Nucleus accumbens (tissue), 56 donors: ENCODE results near the gene NAXD.
"Not testable (repeated sequence)": the region's sequence is repeated elsewhere in the genome, so short reads cannot be mapped to it uniquely, and the experiment has no call there.

Experiments
- DNase-seq, 56 donors: peaks; one replicate each; lab custom pipeline; 2025; lab: John Stamatoyannopoulos, UW

NAXD gene

DNA sequence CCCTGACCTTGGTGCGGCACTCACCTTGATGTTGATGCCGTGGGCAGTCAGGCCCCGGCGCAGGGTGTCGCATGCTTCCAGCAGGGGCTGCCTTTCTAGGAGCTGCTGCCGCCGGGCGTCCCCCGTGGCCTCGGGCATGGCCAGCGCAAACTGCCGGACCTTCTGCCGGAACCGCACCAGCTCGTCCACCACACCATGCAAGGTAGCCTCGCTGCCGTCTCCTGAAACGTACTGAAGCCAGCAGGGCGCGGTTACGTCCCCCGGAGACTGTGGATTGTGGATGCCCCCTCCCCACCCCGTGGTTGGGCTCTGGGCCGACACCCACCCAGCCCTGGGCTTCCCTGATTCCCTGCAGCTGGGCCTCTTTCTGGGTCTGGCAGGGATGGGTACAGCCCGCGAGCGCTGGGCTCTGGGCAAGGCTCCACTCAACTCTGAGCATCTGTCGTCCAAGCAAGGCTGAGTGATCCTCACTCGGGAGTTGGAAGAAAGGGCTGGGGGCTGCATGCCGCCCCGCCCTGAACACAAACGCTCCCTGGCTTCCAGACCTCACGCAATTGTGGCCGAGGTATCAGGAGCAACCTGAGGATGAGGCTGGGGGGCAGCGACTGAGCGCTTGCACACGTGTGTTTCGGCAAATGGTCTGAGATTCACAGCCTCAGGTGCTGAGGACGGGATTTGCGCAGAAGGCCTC is 27.1 kb downstream of the NAXD start:
- DNase-seq, result no peak

DNA sequence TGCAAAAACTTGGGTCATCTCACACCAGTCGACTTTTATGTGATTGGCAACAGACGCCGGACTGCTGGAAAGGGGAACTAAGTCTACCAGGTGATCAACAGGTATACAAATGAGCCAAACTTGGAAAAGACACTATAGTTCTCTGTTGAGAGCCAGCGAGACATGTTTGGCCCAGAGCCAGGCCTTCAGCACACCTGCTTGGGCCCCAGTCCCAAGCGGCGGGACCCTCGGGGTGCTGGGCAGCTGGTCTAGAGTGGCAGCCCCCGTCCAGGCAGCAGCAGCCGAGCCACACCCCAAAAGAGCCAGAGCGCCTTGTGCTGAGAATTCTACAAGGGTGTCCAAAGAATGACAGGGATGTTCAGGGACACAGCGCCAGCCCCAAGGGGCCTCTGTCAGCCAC is 28.0 kb downstream of the NAXD start:
- DNase-seq, result no peak

DNA sequence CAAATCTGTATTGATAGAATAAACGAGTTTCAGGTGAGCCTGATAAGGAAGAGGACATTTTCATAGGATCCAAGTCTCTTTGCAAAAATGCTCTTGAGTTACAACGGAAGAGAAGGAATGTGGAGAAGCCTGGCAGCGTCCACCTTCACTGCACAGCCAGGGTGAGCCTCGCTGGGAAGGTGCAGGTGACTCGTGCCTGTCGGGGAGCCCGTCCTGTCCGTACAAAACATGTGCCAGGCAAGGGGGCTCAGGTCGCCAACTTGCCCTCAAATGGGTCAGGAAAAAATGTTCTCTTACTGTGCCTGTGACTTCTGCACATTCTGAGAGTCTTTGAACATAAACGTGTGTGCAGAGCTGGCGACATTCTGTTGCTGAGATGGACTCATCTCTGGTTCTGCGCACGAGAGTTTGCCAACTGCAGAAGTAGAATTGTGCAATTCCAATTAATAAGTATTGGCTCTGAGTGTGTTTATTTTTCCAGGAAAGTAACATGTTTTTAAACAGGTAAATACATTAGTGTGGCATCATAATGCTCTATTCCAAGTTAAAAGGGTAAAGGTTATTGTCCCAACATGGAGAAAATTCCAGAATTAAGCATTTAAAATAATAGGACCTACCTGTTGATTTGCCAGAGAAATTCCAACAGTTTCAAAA is 28.6 kb downstream of the NAXD start:
- DNase-seq, result no peak

DNA sequence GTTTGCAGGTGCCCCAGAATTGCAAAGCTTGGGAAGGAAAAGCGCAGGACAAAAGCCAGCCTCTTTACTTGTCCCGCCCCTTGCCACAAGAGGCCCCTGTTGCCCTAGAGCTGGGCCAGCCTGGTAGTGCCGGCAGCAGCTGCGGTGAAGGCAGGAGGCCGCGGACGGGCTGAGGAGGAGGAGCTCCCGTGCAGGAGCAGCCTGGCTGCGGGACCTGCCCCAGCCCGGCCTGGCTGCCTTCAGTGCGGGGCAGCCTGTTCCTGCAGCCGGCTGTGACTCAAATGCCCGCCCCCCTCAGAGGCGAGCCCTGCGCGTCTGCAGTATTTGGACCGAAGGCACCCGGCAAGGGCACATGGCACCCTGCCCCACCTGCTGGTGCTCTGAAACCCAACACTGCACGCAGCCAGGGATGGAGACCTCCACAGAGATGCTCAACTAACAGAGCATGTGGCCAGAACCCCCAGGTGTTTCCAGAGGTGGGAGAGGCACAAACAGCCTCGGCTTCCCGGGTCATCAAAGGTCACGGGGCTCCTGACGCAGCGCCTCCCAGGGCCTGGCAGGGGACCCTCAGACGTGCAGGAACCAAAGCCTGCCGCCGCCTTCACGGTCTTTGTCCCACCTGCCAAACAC is 29.7 kb downstream of the NAXD start:
- DNase-seq, result peak in 44 of 56 donors; percentile 13 to 75 (median 42)

DNA sequence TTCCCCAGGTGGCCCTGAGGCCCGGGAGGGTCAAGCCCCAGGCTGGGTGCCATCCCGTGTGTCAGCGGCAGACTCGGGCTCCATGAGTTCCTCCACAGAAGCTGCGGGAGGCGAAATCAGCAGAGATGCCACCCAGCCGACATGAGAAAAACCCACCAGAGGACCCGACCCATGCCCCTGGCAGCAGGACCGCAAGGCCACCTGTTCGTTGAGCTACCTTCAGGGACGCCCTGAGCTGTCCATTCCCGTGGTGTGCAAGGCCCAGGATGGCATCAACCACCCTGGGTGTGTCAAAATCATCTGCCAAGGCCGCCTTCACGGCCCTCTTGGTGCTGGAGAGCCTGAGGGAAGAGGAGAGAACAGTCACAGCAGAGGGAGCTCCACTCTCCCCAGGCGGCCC is 30.4 kb downstream of the NAXD start:
- DNase-seq, result no peak

DNA sequence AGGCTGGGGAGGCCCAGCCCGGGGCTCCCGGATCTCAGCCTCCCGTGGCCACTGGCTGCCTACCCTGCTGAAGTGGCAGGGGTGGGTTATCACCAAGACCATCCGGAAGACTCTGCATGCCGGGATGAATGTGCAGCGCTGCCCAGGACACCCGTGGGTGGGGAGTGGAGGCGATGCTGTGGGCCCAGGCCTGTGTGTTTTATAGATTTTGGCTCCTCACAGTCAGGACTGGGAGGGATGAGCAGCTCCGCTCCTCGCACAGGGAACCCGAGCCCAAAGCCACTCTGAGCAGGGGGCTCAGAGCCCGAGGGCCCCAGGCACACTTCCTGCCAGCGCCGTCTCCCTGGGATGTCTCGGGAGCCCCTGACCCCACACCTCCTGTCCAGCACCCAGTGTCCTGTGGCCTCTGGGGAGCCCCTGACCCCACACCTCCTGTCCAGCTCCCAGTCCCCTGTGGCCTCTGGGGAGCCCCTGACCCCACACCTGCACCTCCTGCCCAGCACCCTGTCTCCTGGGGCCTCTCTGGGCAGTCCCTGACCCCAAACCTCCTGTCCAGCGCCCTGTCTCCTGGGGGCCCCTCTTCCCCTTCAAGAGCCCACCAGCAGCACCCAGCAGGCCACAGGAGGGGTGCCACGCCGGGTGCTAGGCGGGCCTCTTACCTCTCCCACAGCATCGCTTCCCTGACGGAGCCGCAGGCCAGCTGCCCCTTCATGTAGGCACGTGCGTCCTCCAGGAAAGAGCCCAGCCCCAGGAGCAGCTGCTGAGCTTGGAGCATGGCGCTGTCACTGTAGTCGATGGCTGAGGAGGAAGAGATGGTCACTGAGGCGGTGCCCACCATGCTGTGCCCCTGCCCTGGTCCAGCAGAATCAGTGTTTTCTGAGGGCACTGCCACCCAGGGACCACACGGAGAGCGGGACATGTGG is 31.4 kb downstream of the NAXD start:
- DNase-seq, result no peak

DNA sequence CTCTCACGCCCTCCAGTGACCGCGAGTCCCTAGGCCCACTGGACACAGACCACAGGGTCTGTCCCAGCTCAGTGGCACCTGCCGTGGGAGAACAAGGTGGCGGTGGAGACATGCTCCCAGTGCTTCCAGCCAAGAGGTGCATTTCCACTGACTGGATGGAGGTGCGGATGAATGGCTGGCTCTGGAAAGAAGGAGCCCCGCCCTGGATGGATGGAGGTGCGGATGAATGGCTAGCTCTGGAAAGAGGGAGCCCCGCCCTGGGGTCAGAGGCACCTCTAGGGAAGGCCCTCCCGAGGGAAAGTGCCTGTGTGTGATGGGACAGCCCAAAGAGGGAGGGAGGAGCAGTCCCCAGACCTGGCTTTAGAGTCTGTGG is 32.0 kb downstream of the NAXD start:
- DNase-seq, result no peak

DNA sequence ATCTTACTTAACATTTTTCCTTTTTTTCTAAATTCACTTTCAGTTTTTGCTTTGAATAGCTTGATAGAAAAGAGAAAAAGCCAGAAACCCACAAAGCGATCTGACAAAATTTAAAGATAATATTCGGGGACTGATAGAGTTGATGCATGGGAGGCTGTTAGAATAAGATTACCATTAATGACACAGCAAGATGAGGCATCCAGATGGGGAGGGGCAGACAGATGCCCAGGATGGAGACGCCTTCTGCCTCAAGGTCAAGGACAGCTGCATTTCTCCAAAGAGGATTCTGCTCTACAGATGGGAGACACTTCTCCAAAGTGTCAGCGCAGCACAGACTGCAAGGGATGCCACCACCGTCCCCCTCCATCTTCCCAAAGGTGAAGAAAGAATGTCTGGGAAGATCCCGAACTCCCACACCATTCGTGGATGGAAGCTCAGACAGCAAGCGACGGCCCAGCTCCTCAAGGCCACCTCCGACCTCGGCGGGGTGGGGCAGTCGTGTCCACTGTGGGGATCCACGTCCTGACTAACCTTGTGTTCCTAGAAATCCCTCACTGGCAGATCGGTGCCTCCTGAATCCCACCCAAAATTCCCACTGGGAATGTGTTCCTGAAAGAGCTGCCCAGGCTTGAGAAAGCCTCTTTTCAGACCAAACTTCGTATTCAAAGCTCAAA is 32.9 kb downstream of the NAXD start:
- DNase-seq, result no peak

DNA sequence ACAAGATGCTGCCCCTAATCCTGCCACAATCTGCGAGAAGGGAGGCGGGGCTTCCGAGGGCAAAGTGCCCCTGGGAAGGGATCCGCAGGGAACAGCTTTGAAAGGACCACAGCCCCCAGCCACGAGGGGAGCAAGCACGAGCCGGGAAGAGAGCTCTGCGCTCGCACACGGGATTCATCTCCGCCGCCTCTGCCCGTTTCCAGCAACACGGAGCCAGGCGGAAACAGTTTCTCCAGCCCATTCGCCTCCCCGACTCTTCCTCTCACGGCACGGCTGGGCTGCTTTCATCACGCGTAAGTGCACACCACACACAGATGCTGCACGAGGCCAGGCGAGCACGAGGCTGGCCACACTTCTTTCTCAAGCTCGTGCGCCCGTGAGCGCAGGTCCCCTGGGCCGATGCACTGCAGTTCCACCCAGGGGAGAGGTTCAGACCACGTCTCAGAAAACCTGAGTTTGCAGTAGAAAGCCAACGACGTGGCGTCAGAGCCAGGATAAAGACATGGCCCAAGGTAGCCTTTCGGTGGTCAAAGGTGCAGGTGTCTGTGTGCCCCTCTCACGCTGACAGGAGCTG is 33.6 kb downstream of the NAXD start:
- DNase-seq, result no peak

DNA sequence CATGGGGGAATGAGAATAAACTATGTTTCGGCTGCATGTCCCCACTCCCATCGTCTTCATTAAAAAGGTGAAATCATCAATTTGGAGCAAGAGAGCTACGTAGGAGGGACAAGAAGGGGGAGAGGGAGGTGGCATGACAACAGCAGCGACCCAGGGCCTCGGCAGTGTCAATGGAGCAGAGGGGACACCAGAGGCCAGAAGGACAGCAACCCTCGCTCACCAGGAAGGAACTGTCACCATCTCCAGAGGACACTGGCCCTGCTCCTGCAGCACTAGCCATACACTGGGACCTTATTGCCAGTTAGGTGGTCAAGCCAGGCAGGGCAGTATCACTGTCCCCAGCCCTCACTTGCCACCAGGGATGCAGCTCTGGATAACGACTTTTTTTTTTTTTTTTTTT is 34.2 kb downstream of the NAXD start:
- no peak for DNase-seq

DNA sequence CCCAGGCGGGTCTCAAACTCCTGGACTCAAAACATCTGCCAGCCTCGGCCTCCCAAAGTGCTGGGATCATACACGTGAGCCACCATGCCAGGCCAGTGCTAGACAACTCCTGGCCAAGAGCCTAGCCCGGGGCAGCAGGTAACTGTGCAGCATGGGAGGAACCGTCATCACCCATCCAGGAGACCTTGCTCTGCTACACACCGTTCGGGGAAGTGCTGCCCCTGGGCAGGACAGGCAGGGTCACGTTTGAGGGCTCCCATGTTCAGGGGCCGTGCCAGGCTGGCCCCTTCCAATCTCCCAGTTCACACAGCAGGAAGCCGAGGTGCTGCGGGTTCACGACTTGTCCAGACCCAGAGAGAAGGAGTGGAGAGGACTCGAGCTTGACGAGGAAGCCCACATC is 35.1 kb downstream of the NAXD start:
- DNase-seq, result no peak

DNA sequence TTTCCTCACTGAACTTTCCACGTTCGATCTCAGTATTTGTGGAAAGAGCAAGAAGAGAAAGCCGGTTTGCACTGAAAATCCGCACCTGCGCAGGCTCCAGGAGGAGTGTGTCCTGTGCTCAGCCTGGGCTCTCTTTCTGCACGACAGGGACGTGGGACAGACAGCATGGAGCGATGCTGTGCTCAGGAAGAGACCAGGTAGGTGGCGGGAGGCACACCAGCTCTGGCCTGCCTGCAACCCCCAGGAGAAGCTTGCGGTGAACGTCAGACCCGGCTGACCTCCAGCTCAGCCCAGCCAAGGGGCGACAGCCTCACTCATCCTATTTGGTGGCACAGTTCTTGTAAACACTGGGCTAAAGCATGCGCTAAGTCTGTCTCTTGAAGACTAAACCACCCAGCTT is 35.9 kb downstream of the NAXD start:
- DNase-seq, result no peak

DNA sequence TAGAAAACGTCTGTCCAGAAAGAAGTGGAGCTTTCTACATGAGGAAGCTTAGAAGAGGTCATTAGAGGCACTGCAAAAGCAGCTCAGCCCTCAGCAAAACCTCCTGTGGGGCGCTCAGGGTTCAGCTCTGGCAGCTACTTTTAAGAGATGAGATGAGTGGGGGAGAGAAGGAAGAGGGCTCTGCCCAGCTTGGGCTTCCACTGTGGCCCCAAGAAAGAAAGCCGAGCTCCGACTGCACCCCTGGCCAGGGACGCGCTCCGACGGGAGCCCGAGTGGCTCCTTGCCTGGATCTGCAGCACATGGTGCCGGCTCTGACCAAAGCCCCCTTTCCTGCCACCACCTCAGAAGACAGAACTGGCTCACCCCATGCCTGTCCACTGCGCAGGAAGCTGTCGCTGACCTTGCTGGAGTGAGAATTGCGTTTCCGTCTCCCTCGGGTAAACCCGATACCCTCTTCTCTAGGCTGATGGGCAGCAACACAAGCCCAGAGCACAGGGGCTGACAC is 36.4 kb downstream of the NAXD start:
- no peak for DNase-seq

DNA sequence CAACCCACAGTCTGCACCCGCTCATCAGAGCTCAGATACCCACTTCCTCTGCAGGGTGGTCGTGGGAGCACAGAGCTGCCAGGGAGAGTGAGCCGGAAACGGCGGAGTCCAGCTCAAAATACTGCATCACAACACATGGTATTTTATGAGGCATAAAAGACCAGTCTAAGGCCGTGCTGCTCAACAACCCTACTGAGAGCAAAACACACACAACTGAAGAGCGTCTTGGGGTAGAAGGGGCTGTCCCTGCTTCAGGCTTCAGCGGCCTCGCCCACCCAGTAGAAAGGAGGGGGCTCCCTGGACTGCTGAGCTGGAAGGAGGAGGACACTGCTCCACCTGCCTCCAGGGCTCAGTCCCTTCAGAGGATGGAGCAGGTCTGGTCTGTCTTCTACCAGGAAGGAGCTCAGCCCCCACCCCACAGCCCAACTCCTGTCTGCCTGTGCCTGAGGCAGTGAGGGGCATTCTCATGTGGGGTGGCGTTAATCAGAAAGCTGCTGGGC is 36.9 kb downstream of the NAXD start:
- DNase-seq, result no peak

DNA sequence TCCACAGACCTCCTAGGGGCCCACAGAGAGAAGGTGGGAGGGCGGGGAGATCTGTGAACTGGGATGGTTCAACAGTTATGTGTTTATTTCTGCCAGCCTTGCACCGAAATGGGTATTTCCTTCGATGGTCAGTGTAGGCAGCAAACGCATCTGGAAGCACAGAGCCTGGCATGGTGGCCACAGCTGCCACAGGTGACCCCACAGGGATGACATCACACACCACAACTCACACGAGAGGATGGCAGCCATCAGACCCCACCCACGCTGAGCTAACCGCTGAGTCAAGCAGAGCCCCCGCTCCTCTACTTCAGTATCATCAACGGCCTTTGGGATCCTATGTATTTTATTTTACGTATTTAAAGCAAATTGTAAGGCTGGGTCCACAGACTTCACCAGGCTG is 37.4 kb downstream of the NAXD start:
- DNase-seq, result no peak

DNA sequence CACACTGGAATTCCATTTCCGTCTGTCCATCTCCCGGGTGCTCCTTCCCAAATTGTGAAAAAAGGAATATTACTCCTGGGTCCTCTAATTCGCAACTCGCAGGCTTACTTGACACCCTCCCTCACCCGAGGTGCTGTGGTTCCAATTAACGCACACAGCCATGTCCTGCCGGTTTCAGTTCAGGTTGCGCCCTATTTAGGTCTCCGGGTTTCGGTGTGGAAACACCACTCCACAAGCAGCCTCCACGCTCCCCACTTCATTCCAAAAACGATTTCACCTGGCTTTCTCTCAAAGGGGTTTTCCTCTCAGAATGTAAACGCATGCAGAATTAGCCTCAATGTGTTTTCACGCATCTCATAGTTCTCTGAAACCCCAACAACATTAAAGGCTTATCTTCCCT is 37.9 kb downstream of the NAXD start:
- no peak for DNase-seq

DNA sequence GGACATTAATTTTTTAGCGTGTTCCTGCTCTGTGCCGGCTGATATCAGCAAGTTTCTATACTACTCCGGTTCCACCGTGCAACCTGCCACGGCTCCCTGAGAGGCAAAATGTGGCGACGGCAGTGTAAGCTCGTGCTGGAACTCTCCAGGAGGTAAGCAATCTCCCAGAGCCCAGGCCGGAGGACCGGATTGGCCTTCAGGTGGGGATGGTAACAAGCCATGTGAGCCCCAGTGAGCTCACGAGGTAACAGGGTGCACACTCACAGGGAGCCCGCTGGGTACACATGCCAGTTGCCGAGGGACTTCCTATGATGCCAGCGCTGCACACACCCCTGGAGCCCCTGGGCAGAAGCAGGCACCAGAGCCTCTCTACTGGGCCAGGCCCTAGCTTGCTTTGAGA is 38.5 kb downstream of the NAXD start:
- DNase-seq, result no peak

DNA sequence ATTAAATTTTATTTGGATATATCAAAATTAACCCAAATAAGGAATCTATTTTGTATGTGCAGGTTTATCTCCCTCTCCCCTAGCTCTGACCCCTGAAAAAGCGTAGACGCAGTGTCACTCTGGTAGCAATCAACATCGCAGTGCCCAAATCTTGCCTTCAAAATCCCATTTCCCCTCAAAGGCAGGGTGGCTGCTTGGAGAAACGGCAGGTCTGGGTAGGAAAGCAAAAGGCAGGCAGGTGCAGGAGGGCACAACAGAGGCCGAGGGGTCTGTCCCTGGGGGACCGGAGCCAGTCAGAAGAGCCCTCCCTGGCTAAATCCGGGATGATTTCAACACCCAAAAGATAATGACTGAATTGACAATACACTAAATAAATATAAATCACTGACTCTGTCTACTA is 41.9 kb downstream of the NAXD start:
- no peak for DNase-seq

DNA sequence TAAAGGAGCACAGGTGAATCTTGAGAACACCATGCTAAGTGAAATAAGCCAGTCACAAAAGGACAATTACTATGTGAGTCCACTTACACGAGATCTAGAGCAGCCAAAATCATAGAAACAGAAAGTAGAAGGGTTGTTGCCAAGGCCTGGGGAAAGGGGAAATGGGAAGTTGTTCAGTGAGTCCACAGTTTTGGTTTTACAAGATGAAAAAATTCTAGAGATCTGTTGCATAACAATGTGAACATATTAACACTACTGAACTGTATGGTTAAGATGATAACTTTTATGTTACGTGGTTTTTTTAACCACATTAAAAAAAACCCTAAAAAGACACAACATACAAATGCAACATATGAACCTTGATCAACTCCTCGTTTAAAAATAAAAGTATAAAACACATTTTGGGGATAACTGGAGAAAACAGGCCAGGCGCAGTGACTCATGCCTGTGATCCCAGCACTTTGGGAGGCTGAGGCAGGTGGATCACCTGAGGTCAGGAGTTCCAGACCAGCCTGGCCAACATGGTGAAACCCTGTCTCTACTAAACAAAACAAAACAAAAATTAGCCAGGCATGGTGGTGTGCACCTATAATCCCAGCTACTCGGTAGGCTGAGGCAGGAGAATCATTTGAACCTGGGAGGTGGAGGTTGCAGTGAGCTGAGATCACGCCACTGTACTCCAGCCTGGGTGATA is 43.0 kb downstream of the NAXD start:
- DNase-seq, result not testable (repeated sequence)
